Activated T-helper 1 cell treated with anti-CD3 and anti-CD28 coated beads, Interleukin-12 subunit alpha, Interleukin-12 subunit beta, Interleukin-2, Interleukin-4 antibody, amounts not matched to agents 30 ng/mL and 10 ng/mL and 1 ng/mL, durations not matched to agents 14 hours and 24 hours and 36 hours (primary cell): Measurements from ENCODE around the gene AFAP1L2. TPM values are rescaled to one million over a fixed set of nuclear protein-coding genes. Genes with fewer than 3 reads are reported as not detected.

Experiments
- DNase-seq: peaks from one replicate; pipeline ENCODE4 v3.0.0; 2021; ENCODE audit warnings: low spot score
- H3K27ac Mint-ChIP-seq: one replicate; pipeline ENCODE4 v1.8.0; 2021; ENCODE audit warnings: mild to moderate bottlenecking, mixed read lengths
- H3K27me3 Mint-ChIP-seq: one replicate; pipeline ENCODE4 v1.8.0; 2022; ENCODE audit warnings: mild to moderate bottlenecking, moderate library complexity, mixed read lengths; ENCODE audit not compliant: insufficient read depth
- H3K36me3 Mint-ChIP-seq: one replicate; pipeline ENCODE4 v1.8.0; 2021; ENCODE audit warnings: low read depth, mixed read lengths
- H3K4me1 Mint-ChIP-seq: one replicate; pipeline ENCODE4 v1.8.0; 2021; ENCODE audit warnings: low read depth, mixed read lengths
- H3K4me3 Mint-ChIP-seq: one replicate; pipeline ENCODE4 v1.8.0; 2021; ENCODE audit warnings: mild to moderate bottlenecking, moderate library complexity, mixed read lengths
- H3K9me3 Mint-ChIP-seq: one replicate; pipeline ENCODE4 v1.8.0; 2021; ENCODE audit warnings: mixed read lengths
- intact Hi-C: fragments of 100-400 bp; cut with micrococcal nuclease; formaldehyde crosslinking; loops from one replicate; pipeline ENCODE4 v1.15.1; 2024
- total RNA-seq: library from RNA; stranded (reverse); gene quantifications from 2 replicates; pipeline ENCODE4 v1.2.3, GENCODE V29; 2022

AFAP1L2 gene
- total RNA-seq, 1 donor from 2014 or later: 3.7 TPM

DNA sequence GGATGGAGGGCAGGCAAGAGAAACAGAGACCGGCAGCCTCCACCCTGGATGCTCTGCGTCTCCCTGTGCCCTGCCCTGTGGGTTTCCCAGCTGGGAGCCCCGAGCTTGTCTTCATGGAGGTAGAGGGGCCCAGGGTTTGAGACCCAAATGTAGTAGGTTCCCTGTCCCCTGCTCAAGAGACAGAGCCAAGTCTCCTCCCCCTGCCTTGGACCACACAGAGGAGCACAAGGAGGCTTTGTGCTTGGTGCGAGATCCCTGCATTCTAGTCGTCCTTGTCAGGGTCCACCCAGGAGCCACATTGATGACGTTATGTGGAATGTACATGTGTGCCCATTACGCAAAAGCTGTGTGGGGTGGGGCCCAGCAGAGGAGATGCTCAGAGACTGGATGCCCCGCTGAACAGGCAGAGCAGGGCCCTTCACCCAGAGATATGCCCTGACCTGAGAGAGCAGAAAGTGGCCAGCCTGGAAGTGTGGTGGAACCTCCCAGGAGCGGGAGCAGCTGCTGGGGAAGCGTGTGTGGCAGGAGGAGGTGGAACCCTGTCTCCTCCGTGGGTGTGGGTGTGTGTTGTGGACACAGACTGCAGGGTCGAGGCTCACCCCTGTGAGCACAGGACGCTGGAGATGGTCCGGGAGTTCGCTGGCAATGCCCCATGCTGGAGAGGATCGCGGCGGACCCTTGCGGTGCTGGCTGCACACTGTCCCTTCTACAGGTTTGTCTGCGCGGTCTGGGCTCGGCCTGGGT, 126.0 kb downstream of the AFAP1L2 start:
- no peaks in the 10 kb centered on the region for H3K4me1 Mint-ChIP-seq
- intact Hi-C loops: no loop called here
- H3K36me3 Mint-ChIP-seq: no peaks in the 10 kb centered on the region

DNA sequence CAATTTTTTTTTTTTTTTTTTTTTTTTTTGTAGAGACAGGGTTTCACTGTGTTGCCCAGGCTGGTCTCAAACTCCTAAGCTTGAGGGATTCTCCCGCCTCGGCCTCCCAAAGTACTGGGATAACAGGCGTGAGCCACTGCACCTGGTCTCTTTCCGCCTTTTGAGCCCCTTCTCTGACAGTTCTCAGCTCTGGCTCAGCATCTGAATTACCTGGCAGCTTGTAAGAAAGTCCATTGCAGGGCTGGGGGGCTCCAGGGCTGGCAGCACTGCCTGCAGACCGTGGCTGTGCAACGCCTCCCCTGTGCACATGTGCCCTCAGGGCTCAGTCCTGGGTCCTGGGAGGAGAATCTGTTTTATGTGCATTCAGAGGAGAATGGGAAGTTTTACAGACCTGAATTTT, 127.6 kb downstream of the AFAP1L2 start:
- no peaks in the 10 kb centered on the region for H3K4me1 Mint-ChIP-seq
- no peak overlapping the region for H3K27ac Mint-ChIP-seq
- H3K9me3 Mint-ChIP-seq: no peaks in the 10 kb centered on the region
- intact Hi-C loops: no loop called here
- H3K36me3 Mint-ChIP-seq: no peaks in the 10 kb centered on the region
- H3K27me3 Mint-ChIP-seq: peaks cover 2% of the 10 kb centered on the region
- no peak overlapping the region for H3K4me3 Mint-ChIP-seq
- DNase-seq: no peak

More for the DNA sequence above, 126.0 kb downstream of the AFAP1L2 start:
- H3K27me3 Mint-ChIP-seq: peaks cover 2% of the 10 kb centered on the region
- no peaks in the 10 kb centered on the region for H3K9me3 Mint-ChIP-seq
- DNase-seq: no peak
- no peak overlapping the region for H3K4me3 Mint-ChIP-seq
- H3K27ac Mint-ChIP-seq: no peak overlapping the region

DNA sequence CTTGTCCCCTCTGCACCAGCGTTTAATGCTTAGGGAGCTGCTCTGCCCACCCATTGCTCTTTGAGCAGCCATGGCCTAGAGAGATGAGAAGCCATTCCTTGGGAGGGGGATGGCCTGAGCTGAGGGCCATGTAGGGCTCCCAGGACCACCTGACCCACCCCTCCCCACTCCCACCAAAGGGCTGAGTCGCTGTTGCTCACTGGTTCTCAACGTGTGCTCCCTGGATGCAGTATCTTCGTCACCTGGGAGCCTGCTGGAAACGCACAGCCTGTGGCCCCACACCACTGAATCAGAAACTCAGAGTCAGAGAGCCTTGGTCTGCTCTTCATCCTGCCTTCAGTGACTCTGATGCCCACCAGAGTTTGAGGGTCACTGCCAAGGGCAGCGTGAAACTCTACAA, 128.2 kb downstream of the AFAP1L2 start:
- H3K4me3 Mint-ChIP-seq: no peak overlapping the region
- no peak overlapping the region for H3K27ac Mint-ChIP-seq
- H3K27me3 Mint-ChIP-seq: peaks cover 2% of the 10 kb centered on the region
- no peak for DNase-seq
- no peaks in the 10 kb centered on the region for H3K9me3 Mint-ChIP-seq
- no peaks in the 10 kb centered on the region for H3K36me3 Mint-ChIP-seq
- intact Hi-C loops: no loop called here
- no peaks in the 10 kb centered on the region for H3K4me1 Mint-ChIP-seq

DNA sequence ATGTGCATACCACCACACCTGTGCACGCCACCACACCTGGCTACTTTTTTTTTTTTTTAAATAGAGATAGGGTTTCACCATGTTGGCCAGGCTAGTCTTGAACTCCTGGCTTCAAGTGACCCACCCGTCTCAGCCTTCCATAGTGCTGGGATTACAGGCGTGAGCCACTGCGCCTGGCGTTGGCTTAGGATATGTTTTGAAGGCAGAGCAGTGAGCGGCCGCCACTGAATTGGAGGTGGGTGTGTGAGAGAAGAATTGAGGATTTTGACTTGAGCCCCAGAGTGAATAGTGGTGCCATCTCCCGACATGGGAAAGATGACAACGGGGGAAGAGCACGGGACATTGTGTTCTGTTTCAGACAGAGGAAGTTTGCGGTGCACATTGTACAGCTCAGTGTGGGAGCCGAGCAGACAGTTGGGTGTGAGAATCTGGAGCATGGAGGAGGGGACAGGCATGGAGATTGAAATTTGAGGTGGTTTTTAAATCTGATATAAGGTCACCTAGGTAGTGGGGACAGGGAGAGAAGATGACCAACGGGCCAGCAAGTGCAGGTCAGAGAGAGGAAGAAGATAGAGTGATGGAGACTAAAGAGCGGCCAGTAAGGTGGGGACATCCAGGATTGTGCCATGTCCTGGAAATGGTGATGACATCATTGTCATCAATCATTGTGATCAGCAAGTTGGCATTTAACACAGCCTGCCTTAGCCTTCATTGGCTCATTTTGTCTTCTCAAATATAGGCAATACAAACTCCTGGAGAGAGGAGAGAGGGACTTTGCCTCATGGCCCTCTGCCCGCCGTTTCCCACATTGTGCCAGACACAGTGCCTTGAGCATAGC, 129.5 kb downstream of the AFAP1L2 start:
- Mint-ChIP-seq H3K4me3 (no peak overlapping the region), H3K36me3 (no peaks in the 10 kb centered on the region), H3K4me1 (no peaks in the 10 kb centered on the region), H3K9me3 (no peaks in the 10 kb centered on the region), H3K27me3 (peaks cover 2% of the 10 kb centered on the region), H3K27ac (no peak overlapping the region)
- no peak for DNase-seq
- intact Hi-C loops: no loop called here

DNA sequence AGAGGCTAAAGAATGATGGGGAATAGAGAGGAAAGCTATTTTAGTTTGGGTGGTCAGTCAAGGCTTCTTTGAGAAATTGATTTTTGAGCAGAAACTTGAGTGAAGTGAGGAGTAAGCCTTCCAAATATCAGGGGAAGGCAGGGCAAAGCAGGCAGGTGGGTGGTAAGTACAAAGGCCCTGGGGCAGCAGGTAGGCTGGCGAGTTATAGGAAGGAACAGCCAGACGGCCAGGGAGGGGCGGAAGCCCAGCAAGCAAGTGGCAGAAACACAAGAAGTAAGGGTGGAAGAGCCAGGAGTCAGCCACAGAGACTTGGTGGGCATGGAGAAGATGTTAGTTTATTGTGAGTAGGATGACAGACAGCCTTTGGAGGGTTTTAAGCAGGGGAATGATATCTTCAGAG, 130.4 kb downstream of the AFAP1L2 start:
- Mint-ChIP-seq H3K36me3 (no peaks in the 10 kb centered on the region), H3K27ac (no peak overlapping the region), H3K9me3 (no peaks in the 10 kb centered on the region), H3K27me3 (peaks cover 2% of the 10 kb centered on the region), H3K4me1 (no peaks in the 10 kb centered on the region), H3K4me3 (no peak overlapping the region)
- intact Hi-C loops: no loop called here
- no peak for DNase-seq

DNA sequence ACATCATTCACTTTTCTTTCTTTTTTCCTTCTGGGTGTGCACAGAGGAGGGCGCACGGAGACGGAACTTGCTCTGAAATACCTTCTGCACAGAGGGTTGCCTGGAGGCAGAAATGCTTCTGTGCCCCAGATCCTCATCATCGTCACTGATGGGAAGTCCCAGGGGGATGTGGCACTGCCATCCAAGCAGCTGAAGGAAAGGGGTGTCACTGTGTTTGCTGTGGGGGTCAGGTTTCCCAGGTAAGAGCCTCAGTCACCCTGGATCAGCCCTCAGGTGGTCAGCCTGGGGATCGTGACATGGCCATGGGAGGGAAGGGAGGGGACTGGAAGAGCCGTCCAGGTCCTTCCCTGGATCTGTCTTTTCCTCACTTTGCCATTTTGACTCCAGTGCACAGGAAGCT, 131.6 kb downstream of the AFAP1L2 start:
- DNase-seq: no peak
- Mint-ChIP-seq H3K9me3 (no peaks in the 10 kb centered on the region), H3K4me3 (no peak overlapping the region), H3K27me3 (no peaks in the 10 kb centered on the region), H3K27ac (no peak overlapping the region), H3K4me1 (no peaks in the 10 kb centered on the region), H3K36me3 (no peaks in the 10 kb centered on the region)
- intact Hi-C loops: no loop called here

DNA sequence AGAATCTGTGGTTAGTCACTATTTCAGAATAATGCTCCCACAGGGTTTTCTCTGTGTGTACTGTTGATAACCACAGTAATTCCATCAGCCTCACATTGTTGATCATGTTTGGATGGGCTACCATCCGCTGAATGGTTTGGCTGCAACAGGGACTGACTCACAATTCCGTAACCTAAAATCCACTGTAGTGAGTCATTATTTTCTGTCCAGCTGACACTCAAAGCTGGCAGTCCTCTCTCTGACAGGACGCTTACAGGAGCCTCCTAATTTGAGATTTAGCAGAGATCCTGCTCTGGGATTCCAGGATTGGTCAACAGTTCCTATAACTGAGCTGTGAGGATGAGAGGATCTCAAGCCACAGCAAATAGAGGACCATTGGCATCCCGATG, 132.5 kb downstream of the AFAP1L2 start:
- no peaks in the 10 kb centered on the region for H3K9me3 Mint-ChIP-seq
- H3K36me3 Mint-ChIP-seq: no peaks in the 10 kb centered on the region
- no peaks in the 10 kb centered on the region for H3K27me3 Mint-ChIP-seq
- intact Hi-C loops: no loop called here
- no peak for DNase-seq
- no peaks in the 10 kb centered on the region for H3K4me1 Mint-ChIP-seq
- H3K4me3 Mint-ChIP-seq: no peak overlapping the region
- no peak overlapping the region for H3K27ac Mint-ChIP-seq

DNA sequence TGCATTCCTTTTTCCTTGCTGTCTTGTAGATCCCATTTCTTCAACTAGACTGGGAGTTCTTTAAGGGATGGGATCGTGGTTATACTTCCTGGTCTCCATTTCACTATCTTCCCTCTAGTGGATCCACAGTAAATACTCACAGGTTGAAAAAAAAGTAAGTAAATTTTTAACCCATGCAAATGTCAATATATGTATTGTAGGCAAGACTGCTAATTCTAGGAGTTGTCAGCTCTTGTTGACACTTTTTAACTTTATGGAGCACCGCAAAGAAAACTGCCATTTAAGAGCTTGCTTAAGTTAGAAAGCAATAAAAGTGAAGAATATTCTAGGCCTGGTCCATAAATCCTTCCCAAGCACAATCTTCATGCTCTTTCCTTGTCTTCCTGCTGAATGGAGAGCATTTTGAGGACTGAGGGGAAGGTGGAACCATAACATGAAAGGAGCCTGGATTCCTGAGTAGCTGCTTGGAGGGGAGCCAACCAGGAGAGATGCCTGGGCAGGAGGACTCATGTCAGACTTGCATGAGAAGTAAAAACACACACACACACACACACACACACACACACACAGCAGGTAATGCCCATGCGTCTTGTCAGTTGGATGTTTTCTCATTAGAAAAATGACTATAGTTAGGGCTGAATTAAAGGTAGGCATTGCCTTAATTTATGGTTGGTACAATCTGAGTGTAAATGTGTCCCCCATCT, 133.1 kb downstream of the AFAP1L2 start:
- Mint-ChIP-seq H3K9me3 (no peaks in the 10 kb centered on the region), H3K4me1 (no peaks in the 10 kb centered on the region), H3K27ac (no peak overlapping the region), H3K27me3 (no peaks in the 10 kb centered on the region), H3K36me3 (no peaks in the 10 kb centered on the region), H3K4me3 (no peak overlapping the region)
- intact Hi-C loops: no loop called here
- DNase-seq: no peak

DNA sequence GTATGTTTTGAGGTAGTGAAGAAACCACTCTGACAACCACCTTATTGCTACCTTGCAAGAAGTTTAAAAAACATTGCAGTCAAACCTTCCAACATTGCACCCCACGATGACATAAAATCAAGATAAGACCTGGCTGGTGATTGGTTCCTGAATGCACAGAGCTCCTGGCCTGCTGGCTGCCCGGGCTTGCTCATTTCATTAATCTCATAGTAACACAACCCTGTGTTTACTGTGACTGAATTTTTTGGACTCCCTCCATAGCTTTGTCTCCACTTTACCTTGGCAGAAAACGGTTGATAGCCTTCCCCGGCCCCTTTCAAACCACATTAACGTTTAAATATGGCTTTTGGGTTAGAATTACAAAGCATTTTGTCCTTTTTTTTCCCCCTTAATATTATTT, 137.8 kb downstream of the AFAP1L2 start:
- no peaks in the 10 kb centered on the region for H3K9me3 Mint-ChIP-seq
- DNase-seq: no peak
- H3K4me1 Mint-ChIP-seq: no peaks in the 10 kb centered on the region
- H3K27me3 Mint-ChIP-seq: peaks cover 4% of the 10 kb centered on the region
- no peaks in the 10 kb centered on the region for H3K36me3 Mint-ChIP-seq
- no peak overlapping the region for H3K27ac Mint-ChIP-seq
- H3K4me3 Mint-ChIP-seq: no peak overlapping the region
- intact Hi-C loops: no loop called here

DNA sequence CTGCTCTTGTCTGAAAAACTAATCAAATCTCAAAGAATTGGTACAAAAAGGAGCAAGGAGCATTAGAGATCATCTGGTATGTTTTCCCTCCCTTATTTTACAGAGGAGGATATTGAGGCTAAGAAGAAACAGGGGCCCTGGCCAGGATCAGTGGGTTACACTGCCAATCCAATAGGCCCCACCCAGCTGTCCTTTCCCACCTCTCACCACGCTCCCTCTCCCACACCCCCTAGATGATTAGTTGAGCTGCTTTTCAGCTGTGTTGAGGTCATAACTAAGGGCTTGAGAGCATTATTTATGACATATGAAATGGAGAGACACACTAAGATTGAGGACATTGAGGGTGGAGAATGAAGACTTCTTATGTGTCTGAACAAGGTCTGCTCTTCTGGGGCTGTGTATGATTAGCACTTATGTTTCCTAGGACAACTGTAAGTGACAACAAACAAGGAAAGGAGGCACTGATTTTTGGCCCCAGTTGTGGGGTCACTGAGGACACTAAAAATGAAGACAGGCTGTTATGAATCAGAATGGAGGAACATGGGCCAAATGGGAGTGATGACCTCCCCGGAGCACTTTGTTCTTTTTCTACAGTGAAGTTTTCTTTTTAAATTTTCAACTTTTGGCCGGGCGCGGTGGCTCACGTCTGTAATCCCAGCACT, 138.8 kb downstream of the AFAP1L2 start:
- no peak for DNase-seq
- intact Hi-C loops: no loop called here
- Mint-ChIP-seq H3K9me3 (no peaks in the 10 kb centered on the region), H3K27ac (no peak overlapping the region), H3K4me1 (peaks cover 6% of the 10 kb centered on the region), H3K27me3 (peaks cover 4% of the 10 kb centered on the region), H3K36me3 (no peaks in the 10 kb centered on the region), H3K4me3 (no peak overlapping the region)

DNA sequence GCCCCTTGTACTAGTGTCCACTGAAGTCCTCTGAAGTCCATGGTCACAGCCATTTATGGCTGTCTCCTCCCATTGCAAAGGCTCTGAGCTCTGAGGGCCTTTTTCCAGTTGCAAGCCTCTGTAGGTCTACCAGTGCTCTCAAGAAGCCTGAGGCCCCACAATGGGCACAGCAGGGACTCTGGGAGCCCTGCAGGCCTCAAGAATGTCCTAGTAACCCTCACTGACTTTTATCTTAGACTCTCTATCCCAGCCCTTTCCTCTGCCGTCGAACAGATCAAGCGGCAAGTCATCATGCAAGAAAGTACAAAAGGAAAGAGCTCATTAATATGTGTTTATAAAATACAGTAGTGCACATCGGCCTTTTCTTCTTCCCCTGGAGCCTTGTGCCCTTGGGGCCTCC, 141.8 kb downstream of the AFAP1L2 start:
- intact Hi-C loops: no loop called here
- Mint-ChIP-seq H3K27ac (no peak overlapping the region), H3K36me3 (no peaks in the 10 kb centered on the region), H3K4me3 (no peak overlapping the region), H3K27me3 (peaks cover 4% of the 10 kb centered on the region), H3K4me1 (peaks cover 6% of the 10 kb centered on the region), H3K9me3 (no peaks in the 10 kb centered on the region)
- DNase-seq: no peak

DNA sequence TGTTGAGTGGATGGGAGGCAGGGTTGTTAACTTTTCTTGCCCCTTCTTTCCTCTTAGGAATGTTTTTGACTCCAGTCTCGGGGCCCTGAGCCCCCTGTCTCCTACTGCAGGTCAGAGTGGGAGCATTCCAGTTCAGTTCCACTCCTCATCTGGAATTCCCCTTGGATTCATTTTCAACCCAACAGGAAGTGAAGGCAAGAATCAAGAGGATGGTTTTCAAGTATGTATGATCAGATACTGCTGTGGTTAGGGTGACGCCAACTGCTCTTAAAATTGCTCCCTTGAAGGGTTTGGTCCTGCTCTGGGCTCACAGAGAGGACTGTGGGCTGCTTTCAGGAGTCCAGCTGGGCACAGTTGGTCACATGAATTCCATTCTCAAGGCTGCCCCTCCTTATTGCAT, 143.2 kb downstream of the AFAP1L2 start:
- intact Hi-C loops: no loop called here
- Mint-ChIP-seq H3K9me3 (no peaks in the 10 kb centered on the region), H3K4me1 (peaks cover 6% of the 10 kb centered on the region), H3K27ac (no peak overlapping the region), H3K27me3 (peaks cover 4% of the 10 kb centered on the region), H3K4me3 (no peak overlapping the region), H3K36me3 (no peaks in the 10 kb centered on the region)
- no peak for DNase-seq

DNA sequence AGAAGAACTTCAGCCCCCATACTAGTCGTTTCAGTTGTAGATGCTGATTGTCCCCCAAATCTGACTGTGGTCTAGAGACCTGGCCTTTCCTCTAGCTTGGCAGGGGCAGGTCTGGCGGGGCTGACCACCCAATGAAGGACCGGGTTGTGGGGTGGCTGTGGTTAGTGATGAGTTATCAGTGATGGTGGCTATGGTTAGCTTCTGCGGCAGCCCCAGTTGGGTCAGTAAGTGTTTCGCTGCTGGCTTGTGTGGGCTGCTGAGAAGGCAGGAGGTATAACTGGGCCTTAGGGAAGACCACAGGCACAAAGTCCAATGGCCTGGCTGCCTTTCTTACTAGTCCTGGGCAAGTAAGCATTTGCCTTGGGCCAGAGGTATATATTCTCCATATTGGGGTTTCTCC, 143.9 kb downstream of the AFAP1L2 start:
- no peaks in the 10 kb centered on the region for H3K36me3 Mint-ChIP-seq
- peaks cover 4% of the 10 kb centered on the region for H3K27me3 Mint-ChIP-seq
- intact Hi-C loops: no loop called here
- no peak overlapping the region for H3K4me3 Mint-ChIP-seq
- no peak overlapping the region for H3K27ac Mint-ChIP-seq
- H3K9me3 Mint-ChIP-seq: no peaks in the 10 kb centered on the region
- peaks cover 6% of the 10 kb centered on the region for H3K4me1 Mint-ChIP-seq
- no peak for DNase-seq
